GM19193 (cell line): ENCODE measurements around the gene MEGF6.

Source experiments
- POLR2A ChIP-seq: IDR thresholded peaks from 4 replicates; pipeline ENCODE4 v1.6.1; 2011; ENCODE audit not compliant: insufficient read depth, insufficient read length; ENCODE audit errors: extremely low read depth

The MEGF6 gene

DNA sequence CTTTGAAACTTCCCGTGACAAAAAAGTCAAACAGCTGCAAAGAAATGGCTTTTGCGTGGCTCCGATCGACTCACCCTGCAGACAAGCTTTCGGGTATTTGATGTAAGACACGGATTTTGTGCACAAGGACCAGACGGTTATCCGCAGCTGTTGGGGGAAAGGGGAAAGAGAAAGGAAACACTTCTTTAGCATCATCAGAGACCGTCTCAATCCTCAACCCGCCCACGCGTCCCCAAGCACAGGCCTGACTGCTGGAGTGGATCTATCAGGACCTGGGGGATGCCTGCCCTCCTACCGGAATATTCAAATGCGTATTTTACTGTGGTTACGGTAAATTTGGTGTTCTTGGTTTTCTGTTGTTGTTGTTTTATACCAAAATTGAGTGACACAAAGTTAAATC lies 27.4 kb upstream of the MEGF6 start:
- no peak for TF ChIP-seq POLR2A

DNA sequence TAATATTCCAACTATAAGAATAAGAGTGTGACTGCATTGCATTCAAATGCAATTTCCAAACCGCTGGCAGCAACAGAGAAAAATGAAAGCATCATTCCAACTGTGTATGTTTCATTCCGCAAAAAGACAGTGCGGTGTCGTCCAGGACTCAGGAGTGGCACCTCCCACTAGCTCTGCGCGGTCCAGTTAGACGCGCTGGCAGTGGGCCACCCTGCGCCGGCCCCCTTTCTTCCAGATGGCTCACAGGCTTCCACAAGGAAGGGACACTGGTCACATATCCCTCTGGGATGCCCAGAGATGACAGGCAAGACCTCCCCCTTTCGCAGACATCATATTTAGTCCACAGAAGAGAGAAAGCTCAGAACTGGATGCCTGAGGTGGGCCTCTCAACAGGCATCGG lies 26.7 kb upstream of the MEGF6 start:
- no peak for TF ChIP-seq POLR2A

DNA sequence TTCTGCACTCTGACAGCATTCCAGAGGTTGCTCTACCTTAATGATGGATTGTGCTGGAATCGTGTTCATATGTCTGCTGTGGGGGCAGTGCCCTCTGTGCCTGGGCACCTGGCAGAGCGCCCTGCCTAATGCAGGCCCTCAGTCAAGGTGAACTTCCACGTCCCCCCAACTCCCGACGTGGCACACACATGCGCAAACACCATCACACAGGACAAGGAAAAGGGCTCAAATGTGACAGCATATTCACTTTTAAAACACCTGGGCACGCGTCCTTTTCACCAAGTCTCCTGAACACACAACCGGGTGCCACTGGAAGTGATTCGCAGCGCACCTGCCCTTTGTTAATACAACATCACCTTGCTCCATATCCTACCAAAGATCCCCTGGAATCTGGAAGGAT lies 25.2 kb upstream of the MEGF6 start:
- TF ChIP-seq POLR2A, result no peak

DNA sequence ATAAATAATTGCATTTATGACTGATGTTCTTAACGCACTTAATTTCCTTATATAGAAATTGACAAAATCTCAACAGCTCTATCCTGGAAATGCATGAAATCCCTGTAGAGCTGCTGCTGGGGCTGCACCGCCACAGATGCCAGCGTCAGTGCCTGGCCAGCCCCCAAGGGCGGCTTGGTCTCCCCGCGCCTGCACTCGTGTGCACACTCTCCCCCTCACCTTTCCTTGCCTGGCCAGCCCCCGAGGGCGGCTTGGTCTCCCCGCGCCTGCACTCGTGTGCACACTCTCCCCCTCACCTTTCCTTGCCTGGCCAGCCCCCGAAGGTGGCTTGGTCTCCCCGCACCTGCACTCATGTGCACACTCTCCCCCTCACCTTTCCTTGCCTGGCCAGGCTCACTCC lies 24.8 kb upstream of the MEGF6 start:
- TF ChIP-seq POLR2A, result no peak

DNA sequence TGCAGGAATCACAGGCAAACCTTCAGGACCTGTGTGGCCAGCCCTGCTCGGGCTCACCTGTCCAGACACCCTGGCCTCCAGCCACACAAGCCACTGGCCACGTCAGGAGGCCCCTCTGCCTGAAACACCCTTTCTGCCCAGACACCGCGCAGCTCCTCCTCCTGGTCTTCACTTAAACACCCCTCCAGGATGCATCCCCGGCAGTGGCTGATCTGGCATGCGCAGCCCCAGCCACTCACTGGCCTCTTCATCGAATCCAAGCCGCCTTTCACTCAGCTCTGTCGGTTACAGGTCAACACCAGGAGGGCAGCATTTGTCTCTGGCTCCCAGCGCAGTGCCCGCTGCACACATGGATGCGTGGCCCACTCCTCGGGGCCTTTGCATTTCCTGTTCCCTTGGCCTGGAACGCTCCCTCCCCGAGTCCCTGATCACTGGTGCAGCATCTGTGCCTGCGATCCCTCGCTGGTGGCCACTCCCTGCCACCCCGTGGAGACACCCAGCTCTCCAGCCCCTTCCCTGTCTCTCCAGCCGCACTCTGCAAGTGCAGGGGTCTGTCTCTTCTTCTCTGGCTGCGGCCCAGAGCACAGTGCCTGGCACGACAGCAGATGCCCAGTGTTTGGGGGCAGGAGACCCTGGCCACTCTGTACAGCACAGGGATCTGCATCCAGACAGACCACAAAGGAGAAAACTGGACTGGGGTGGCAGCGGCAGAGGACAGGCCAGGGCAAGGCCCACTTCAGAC lies 22.9 kb upstream of the MEGF6 start:
- no peak for TF ChIP-seq POLR2A

DNA sequence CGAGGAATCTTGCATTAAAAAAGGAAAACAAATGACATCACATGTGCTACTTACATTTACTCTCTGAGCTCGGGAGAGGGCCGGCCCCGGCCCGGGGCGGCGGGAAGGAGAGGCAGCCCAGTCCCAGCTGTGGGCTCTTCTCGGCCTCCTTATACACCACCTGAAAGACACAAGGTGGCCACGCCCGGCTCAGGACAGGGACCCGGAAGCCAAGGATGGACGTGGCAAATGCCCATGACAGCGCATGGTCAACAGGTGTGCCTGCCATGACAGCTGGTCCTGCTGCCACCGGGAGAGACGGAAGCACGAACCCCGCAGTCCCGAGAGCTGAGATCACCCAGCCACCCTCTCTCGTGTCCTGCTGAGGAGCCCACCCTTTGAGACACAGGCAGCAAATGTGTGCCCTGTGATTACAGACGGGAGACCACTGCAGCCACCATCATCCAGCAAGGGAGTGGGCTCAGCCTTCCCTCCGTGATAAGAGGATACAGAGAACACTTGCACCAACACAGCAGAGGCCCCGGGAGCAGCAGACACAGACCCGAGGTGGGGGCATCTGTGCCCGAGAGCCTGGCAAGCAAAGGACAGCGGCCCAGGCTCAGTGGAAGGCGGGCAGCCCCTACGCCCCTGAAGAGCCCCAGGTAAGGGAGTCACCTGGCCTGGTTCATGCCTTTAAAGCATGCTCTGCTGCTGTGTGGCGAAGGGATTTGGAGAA lies 22.2 kb upstream of the MEGF6 start:
- no peak for TF ChIP-seq POLR2A

DNA sequence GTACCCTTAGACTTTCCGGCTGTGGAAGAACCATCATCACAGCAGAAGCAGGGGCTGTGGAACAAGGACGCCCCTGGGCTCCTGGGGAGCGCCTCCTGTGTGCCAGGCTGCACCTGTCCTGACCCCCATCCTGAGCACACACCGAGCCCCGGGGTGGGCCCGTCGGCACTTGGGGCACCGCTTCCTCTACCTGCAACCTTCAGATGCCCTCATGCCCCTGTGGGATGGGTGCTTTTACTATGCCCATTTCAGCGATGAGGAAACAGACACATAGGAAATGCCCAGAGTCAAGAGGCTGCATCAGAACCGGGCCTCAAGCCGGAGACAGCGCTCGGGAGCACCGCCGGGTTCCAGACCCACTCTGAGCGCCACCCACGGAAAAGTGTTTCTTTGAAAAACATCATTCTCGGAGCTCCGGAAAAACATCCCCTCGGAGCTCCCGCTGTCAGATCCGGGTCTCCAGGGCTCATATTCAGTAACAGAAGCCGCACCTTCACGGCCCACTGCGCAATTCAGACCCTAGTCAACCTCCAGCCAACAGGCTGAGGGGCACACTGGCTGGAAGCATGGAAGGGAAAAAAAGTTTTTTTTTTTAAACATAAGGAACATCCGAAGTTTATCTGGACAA lies 21.5 kb upstream of the MEGF6 start:
- TF ChIP-seq POLR2A, result no peak

DNA sequence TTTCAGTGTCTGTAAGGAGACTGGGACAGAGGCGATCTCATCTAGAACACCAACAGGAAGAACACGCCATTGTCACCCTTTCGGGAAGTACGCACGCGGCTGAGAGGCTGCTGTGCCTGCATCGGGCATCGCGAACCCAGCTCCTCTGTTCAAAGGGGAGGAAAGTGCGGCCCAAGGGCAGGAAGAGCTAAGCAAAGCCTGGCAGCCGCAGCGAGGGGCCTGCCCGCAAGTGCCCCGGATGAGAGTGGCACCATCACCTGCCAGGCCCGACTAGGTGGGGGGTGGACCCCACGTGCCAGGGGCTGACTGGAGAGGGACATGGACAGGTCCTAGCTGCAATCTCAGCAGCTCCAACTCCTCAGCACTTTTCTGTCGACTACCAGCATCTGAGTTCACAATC lies 21.0 kb upstream of the MEGF6 start:
- no peak for TF ChIP-seq POLR2A

DNA sequence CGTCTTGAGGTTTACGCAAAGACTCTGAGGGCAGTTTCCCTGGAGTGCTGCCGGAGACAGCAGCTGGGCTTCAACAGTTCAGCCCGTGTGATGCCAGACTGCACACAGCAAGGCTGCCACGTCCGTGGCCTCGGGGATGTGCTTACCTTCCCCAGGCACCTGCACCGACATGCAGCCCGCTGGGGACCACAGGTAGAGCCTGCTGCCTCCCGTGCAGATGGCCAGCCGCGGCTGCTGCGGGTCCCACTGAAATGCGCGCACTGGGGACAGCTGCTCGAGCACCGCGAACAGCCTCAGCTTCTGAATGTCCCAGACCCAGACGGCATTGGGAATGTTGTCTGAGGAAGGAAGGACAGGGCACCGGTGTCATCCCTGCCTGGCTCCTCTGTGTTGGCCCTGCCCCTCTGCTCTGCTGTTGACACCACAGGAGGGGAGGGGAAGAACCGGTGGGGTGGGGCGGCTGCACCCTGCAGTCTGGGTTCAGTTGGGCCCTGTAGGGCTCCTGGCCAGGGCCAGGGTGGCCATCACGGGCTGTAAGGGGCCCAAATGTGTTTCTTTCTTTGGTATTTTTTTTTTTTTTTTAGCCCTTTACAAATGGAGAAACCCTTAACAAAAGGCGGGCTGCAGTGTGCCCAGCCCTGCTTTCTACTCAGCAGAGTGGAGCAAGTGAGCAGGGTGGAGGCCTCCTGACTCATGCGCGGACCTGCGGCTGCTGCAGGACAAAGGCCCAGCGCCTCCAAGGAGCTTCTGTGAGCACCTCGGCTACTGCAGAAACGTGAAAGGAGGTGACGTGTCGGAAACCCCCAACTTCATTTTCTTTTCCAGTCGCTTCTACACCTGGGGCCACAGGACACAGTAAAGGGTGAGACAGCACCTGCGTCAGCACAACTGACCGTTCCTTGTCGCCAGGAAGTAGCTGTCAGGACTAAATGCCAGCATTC lies 20.3 kb upstream of the MEGF6 start:
- TF ChIP-seq POLR2A, result no peak

DNA sequence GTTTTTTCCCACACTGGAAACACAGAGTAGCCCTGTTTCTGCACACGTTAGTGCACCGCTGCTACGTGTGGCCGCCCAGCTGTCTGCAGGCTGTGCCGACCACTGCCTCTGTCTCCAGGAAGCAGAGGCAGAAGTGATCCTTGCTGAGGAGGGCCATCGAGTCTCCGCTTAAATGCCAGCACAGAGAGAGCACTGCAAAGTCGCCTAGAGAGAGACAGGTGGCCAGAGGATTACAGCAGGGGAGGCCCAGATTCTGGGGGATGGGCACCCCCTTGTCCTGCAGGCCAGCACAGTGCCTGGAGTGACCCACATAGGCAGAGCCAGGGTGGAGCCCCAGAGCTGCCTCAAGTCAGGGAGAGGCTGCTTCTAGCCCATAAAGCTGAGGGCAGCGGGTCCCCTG lies 19.6 kb upstream of the MEGF6 start:
- TF ChIP-seq POLR2A, result no peak

DNA sequence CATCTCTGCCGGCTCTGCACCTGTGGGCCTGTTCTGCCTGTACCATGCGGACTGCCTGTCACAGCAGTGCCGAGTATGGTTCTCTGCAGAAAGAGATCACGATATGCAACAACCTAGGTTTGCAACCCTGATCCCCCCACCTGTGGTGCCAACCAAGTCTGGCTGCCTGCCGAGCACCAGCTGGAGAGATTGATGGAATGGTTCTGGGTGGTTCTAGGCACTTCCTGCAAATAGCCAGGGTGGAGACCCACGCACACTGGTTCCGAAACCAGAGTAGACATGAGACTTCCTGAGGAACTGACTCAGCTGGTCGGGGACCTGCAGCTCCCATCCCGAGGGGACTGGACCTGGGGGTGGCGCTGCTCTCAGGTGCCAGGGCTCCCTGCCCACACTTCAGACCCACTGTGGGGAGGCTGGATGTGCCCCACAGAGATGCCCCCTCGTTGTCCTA lies 18.9 kb upstream of the MEGF6 start:
- TF ChIP-seq POLR2A, result peak; percentile 14

DNA sequence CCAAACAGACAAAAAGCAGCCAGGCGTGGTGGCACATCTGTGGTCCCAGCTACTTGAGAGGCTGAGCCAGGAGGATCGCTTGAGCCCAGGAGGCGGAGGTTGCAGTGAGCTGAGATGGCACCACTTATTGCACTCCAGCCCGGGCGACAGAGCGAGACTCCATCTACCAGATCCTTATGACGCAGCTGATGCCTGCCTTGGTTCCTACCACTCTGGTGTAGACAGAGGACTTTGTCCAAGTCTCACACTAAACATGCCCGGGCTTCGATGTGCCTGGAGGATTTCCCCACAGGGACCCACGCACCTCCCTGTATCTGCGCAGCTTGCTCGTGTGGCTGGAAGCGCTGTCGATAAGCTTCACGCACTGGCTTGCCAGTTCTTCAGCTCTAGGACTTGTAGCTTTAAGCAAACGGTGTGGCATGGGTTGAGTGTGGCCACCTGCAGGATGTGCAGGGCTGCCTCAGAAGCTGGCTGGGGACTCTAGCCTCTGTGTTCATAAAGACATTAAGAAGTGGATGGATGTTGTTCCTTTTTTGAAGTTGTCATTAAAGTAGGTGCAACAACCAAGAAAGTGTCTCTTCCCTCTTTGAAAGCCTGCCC lies 18.4 kb upstream of the MEGF6 start:
- TF ChIP-seq POLR2A, result no peak

DNA sequence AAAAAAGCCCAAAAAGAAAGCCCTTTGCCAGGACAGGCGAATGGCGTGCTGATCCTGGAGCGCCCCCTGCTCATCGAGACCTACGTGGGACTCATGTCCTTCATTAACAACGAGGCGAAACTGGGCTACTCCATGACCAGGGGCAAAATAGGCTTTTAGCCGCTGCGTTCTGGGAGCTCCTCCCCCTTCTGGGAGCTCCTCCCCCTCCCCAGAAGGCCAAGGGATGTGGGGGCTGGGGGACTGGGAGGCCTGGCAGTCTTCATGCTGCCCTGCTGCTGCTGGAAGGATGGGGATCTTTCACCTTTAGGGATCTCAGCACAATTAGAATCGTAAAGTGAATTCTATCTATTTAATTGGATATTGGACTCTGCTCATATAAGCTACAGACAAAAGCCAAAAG lies 17.1 kb upstream of the MEGF6 start:
- no peak for TF ChIP-seq POLR2A

DNA sequence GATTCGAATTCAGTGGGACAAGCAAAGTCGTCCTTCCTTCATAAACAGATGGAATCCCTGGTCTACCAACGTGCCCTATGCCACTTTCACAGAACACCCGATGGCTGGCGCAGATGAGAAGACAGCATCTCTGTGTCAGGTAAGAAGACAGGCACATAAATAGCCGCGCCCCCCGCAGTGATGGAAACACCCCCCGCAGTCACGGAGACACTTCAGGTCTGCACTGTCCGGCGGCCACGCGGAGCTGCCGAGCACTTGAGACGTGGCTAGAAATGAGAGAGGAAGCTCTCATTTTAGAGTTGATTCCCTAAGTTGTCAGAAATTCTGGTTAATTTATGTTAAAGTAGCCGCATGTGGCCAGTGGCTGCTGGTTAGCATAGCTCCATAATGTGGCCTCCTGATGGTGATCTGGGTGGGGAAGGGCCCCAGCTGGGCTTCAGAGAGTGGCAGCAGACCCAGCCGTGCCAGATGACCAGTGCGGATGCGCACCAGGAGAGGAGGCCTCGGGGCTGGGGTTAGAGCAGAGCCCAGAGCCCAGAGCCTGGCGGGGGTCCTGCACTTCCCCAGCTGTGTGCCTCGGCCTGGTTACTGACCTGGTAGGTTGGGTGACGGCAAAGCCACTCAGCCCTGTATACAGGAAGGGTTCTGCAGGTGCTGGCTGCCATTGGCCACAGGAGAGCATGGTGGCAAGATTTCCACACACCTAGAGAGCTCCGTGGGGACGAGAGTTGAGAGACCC lies 16.4 kb upstream of the MEGF6 start:
- TF ChIP-seq POLR2A, result no peak
